SK-N-SH treated with all-trans-retinoic acid at 6 μM for 48 hours (cell line): Measurements from ENCODE around the gene SNX10.

ENCODE experiments used
- ATAC-seq: fragments of 200-7000 bp; cut with Tn5 transposase; 3 replicates; pipeline ENCODE4 v1.9.1; 2020; ENCODE audit warnings: mild to moderate bottlenecking, moderate library complexity
- ARNTL ChIP-seq: fragments of 450-650 bp; formaldehyde crosslinking; IDR thresholded peaks from 2 replicates; pipeline ENCODE4 v1.5.0; 2020; ENCODE audit warnings: low read depth, mild to moderate bottlenecking, moderate library complexity, borderline replicate concordance
- BACH2 ChIP-seq: fragments of 250-450 bp; sonication (Bioruptor Pico); IDR thresholded peaks from 2 replicates; pipeline ENCODE4 v1.9.0; 2021; ENCODE audit warnings: mild to moderate bottlenecking, borderline replicate concordance
- CSDC2 ChIP-seq: fragments of 250-450 bp; sonication (Bioruptor Pico); IDR thresholded peaks from 2 replicates; pipeline ENCODE4 v1.5.0; 2020; ENCODE audit warnings: mild to moderate bottlenecking, moderate library complexity
- GLIS3 ChIP-seq: fragments of 250-450 bp; sonication (Bioruptor Pico); IDR thresholded peaks from 2 replicates; pipeline ENCODE4 v1.5.0; 2020; ENCODE audit warnings: mild to moderate bottlenecking, moderate library complexity
- OSR1 ChIP-seq: fragments of 250-450 bp; sonication (Bioruptor Pico); IDR thresholded peaks from 2 replicates; pipeline ENCODE4 v1.8.0; 2022; ENCODE audit warnings: moderate library complexity, mild to moderate bottlenecking, inconsistent platforms
- PPARA ChIP-seq: fragments of 250-450 bp; sonication (Bioruptor Pico); IDR thresholded peaks from 2 replicates; pipeline ENCODE4 v1.5.0; 2020; ENCODE audit warnings: mild to moderate bottlenecking, borderline replicate concordance
- SNAI2 ChIP-seq: fragments of 250-450 bp; sonication (Bioruptor Pico); IDR thresholded peaks from 2 replicates; pipeline ENCODE4 v1.5.0; 2020; ENCODE audit warnings: mild to moderate bottlenecking, moderate library complexity
- TCF4 ChIP-seq: fragments of 250-450 bp; sonication (Bioruptor Pico); IDR thresholded peaks from 2 replicates; pipeline ENCODE4 v1.8.0; 2021; ENCODE audit warnings: mild to moderate bottlenecking, moderate library complexity, borderline replicate concordance
- TOX ChIP-seq: fragments of 250-450 bp; sonication (Bioruptor Pico); IDR thresholded peaks from 2 replicates; pipeline ENCODE4 v1.8.0; 2021; ENCODE audit warnings: mild to moderate bottlenecking, moderate library complexity, borderline replicate concordance
- ZC3H10 ChIP-seq: fragments of 250-450 bp; sonication (Bioruptor Pico); IDR thresholded peaks from 2 replicates; pipeline ENCODE4 v1.5.1; 2021; ENCODE audit warnings: mild to moderate bottlenecking, moderate library complexity
- ZFP3 ChIP-seq: fragments of 250-450 bp; sonication (Bioruptor Pico); IDR thresholded peaks from 2 replicates; pipeline ENCODE4 v1.5.0; 2020; ENCODE audit warnings: mild to moderate bottlenecking, moderate library complexity
- ZNF565 ChIP-seq: fragments of 450-650 bp; formaldehyde crosslinking; conservative IDR thresholded peaks from 2 replicates; pipeline ENCODE4 v1.5.0; 2020; ENCODE audit warnings: low read depth, mild to moderate bottlenecking, moderate library complexity
- ZNF8 ChIP-seq: fragments of 450-650 bp; formaldehyde crosslinking; IDR thresholded peaks from 2 replicates; pipeline ENCODE4 v1.5.0; 2020; ENCODE audit warnings: mild to moderate bottlenecking, moderate library complexity
- TF ChIP-seq, protein P1 (sequence below): fragments of 250-450 bp; sonication (Bioruptor Pico); IDR thresholded peaks from 2 replicates; pipeline ENCODE4 v1.8.0; 2021; ENCODE audit warnings: low read depth, mild to moderate bottlenecking, moderate library complexity, borderline replicate concordance
- TF ChIP-seq, protein P2 (sequence below): fragments of 250-450 bp; sonication (Bioruptor Pico); IDR thresholded peaks from 2 replicates; pipeline ENCODE4 v1.5.1; 2020; ENCODE audit warnings: low read depth, mild to moderate bottlenecking, moderate library complexity
- TF ChIP-seq, protein P3 (sequence below): fragments of 250-450 bp; sonication (Bioruptor Pico); IDR thresholded peaks from 2 replicates; pipeline ENCODE4 v1.5.0; 2020; ENCODE audit warnings: mild to moderate bottlenecking, moderate library complexity
- TF ChIP-seq, protein P4 (sequence below): fragments of 250-450 bp; sonication (Bioruptor Pico); IDR thresholded peaks from 2 replicates; pipeline ENCODE4 v1.8.0; 2020; ENCODE audit warnings: mild to moderate bottlenecking, moderate library complexity, borderline replicate concordance

SNX10 gene

DNA sequence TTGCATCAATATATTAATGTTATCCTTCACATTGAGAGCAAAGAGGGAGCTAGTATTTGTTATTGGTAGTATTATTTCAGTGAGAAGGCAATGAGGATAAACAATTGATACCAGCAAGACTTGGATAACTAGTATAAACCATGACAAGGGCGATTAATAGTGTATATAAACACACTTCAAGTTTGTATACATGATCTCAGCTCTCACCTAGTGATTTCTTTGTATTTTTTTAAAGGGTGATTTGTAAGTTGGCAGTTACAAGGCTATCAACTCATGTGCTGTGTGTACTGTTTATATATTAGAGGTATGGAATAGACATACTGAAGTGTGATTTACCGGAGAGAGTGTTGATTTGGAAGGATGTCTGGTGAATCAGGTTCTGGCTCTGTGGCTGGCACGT is 88.0 kb downstream of the SNX10 start:
- TF ChIP-seq BACH2 (CRISPR knock-in tag) (no peak), TOX (no peak), ZNF8 (CRISPR knock-in tag) (no peak), TCF4 (CRISPR knock-in tag) (no peak), CSDC2 (CRISPR knock-in tag) (no peak), PPARA (no peak), OSR1 (CRISPR knock-in tag) (no peak)
- TF ChIP-seq, protein P1, sequence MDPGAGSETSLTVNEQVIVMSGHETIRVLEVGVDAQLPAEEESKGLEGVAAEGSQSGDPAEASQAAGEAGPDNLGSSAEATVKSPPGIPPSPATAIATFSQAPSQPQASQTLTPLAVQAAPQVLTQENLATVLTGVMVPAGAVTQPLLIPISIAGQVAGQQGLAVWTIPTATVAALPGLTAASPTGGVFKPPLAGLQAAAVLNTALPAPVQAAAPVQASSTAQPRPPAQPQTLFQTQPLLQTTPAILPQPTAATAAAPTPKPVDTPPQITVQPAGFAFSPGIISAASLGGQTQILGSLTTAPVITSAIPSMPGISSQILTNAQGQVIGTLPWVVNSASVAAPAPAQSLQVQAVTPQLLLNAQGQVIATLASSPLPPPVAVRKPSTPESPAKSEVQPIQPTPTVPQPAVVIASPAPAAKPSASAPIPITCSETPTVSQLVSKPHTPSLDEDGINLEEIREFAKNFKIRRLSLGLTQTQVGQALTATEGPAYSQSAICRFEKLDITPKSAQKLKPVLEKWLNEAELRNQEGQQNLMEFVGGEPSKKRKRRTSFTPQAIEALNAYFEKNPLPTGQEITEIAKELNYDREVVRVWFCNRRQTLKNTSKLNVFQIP (CRISPR knock-in tag), result no peak
- TF ChIP-seq, protein P2, sequence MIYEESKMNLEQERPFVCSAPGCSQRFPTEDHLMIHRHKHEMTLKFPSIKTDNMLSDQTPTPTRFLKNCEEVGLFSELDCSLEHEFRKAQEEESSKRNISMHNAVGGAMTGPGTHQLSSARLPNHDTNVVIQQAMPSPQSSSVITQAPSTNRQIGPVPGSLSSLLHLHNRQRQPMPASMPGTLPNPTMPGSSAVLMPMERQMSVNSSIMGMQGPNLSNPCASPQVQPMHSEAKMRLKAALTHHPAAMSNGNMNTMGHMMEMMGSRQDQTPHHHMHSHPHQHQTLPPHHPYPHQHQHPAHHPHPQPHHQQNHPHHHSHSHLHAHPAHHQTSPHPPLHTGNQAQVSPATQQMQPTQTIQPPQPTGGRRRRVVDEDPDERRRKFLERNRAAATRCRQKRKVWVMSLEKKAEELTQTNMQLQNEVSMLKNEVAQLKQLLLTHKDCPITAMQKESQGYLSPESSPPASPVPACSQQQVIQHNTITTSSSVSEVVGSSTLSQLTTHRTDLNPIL (CRISPR knock-in tag), result no peak
- TF ChIP-seq, protein P3, sequence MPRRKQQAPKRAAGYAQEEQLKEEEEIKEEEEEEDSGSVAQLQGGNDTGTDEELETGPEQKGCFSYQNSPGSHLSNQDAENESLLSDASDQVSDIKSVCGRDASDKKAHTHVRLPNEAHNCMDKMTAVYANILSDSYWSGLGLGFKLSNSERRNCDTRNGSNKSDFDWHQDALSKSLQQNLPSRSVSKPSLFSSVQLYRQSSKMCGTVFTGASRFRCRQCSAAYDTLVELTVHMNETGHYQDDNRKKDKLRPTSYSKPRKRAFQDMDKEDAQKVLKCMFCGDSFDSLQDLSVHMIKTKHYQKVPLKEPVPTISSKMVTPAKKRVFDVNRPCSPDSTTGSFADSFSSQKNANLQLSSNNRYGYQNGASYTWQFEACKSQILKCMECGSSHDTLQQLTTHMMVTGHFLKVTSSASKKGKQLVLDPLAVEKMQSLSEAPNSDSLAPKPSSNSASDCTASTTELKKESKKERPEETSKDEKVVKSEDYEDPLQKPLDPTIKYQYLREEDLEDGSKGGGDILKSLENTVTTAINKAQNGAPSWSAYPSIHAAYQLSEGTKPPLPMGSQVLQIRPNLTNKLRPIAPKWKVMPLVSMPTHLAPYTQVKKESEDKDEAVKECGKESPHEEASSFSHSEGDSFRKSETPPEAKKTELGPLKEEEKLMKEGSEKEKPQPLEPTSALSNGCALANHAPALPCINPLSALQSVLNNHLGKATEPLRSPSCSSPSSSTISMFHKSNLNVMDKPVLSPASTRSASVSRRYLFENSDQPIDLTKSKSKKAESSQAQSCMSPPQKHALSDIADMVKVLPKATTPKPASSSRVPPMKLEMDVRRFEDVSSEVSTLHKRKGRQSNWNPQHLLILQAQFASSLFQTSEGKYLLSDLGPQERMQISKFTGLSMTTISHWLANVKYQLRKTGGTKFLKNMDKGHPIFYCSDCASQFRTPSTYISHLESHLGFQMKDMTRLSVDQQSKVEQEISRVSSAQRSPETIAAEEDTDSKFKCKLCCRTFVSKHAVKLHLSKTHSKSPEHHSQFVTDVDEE (CRISPR knock-in tag), result no peak
- no peak for ATAC-seq

DNA sequence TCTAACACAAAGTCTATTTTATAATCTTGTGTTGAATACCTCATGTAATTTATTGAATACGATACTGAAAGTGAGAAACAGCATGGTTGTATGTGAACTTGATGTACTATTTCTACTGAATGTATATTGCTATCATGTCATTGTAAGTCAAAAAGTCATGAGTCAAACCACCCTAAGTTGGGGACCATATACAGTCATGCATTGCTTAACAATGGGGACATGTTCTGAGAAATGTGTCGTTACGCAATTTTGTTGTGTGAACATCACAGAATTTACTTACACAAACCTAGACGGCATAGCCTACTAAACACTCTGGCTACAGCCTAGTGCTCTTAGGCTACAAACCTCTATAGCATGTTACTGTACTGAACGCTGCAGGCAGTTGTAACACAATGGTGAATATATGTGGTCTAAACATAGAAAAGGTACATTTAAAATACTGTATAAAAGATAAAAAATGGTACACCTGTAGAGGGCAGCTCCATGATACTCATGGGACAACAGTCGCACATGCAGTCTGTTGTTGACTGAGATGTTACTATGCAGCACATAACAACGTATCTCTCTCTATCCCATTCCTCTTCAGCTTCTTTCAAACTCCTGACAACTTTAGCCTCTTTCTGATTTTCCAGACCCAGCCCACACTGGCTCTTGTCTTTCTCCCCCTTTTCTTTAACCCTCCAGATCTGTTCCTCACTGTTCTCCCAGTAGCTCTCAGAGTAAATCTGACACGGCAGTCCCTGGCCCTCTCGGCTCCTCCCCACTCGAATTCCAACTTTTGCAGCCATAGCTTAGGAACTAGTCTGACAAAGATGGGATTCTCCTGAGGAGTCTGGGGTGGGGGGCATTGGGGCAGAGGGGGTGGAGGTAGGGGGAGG is 90.1 kb downstream of the SNX10 start:
- no peak for ATAC-seq
- no peak for TF ChIP-seq ZNF565 (CRISPR knock-in tag)
- no peak for TF ChIP-seq ZNF8 (CRISPR knock-in tag)
- no peak for TF ChIP-seq SNAI2 (CRISPR knock-in tag)
- TF ChIP-seq, protein P4, sequence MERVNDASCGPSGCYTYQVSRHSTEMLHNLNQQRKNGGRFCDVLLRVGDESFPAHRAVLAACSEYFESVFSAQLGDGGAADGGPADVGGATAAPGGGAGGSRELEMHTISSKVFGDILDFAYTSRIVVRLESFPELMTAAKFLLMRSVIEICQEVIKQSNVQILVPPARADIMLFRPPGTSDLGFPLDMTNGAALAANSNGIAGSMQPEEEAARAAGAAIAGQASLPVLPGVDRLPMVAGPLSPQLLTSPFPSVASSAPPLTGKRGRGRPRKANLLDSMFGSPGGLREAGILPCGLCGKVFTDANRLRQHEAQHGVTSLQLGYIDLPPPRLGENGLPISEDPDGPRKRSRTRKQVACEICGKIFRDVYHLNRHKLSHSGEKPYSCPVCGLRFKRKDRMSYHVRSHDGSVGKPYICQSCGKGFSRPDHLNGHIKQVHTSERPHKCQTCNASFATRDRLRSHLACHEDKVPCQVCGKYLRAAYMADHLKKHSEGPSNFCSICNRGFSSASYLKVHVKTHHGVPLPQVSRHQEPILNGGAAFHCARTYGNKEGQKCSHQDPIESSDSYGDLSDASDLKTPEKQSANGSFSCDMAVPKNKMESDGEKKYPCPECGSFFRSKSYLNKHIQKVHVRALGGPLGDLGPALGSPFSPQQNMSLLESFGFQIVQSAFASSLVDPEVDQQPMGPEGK (CRISPR knock-in tag), result no peak
- TF ChIP-seq CSDC2 (CRISPR knock-in tag), result no peak
- TF ChIP-seq ZC3H10 (CRISPR knock-in tag), result no peak
- TF ChIP-seq, protein P1 (CRISPR knock-in tag), result no peak
- no peak for TF ChIP-seq GLIS3 (CRISPR knock-in tag)
- TF ChIP-seq ZFP3 (CRISPR knock-in tag), result no peak
- TF ChIP-seq, protein P3 (CRISPR knock-in tag), result no peak
- TF ChIP-seq TCF4 (CRISPR knock-in tag), result no peak
- no peak for TF ChIP-seq ARNTL
